ENCODE measurements around the gene MSANTD2. TPM values are rescaled to one million over a fixed set of nuclear protein-coding genes. Genes with fewer than 3 reads are reported as not detected.

Gene MSANTD2
- polyA plus RNA-seq, 3 donors, result 4.8 to 6.1 (median 5.3) TPM

- WGBS, 3 donors, result 14 to 19% (median 15%) methylated on average over 51 to 52 of the region's 52 CpGs
- H3K27ac ChIP-seq (ENCODE audit: low read depth, low read length), result no peak overlapping the region
Observed at GRCh38 chr11:124759266-124760204, 40.7 kb downstream of the MSANTD2 start.

DNA sequence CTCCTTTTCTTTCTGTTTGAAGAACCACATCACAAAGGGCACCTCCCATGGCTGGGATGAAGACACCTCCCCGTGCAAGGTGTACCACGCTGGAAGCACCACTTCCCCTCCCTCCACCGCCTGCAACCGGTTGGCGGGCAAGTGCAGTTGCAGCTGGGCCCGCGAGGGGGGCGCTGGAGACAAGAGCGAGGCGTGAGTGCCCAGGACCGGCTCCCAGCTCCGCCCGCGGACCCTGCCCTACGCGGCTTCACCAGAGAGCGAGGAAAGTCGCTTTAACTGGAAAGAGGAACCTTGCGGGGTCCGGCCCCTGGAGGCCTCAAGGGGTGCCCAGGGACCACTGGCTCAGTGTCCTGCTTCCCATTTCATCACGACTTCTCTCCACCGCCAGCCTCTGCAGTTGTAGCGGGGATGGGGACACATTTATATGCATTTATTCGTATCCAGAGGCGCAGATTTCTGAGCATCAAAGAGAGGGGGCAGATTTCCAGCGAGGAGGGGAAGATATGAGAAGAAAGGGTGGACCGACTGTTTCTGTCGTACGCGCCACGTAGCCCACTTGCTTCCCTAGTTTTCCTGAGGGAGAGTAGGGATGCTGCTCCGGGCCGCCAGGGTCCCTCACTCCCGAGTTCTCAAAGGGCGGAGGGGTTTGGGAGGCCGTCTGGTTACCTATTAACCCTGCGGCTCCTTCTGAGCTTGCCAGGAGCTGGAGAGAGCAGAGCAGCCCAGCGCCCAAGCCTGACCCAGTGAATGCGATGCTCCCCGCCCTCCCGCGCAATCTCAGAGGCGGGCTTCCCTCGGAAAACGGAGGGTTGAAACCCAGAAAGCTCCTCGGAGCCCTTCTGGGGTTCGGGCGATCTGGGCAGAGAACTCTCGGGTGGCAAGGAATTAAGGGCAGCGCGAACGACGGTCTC lies 41.6 kb downstream of the MSANTD2 start:
- 5 to 12% (median 8%) methylated on average over 53 of the region's 53 CpGs for WGBS, 3 donors
- H3K27ac ChIP-seq (ENCODE audit: low read depth, low read length), result no peak overlapping the region

DNA sequence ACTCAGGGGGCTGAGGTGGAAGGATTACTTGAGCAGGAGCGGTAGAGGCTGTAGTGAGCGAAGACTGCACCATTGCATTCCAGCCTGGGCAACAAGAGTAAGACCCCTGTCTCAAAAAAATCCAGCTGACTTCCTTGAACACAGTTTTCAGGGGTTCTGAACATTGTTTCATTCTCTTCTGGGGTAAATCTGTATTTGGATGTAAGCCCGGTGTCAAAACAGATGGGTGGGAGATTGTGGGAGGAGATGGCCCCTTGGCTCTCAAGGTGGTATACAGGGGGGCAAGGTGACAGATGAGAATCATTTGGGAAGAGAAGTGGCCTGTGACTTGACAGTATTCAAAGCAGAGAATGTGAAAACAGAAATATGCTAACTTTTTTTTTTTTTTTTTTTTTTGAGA lies 42.9 kb downstream of the MSANTD2 start:
- WGBS, 3 donors, result 62 to 74% (median 67%) methylated on average over 3 of the region's 3 CpGs
- H3K27ac ChIP-seq (ENCODE audit: low read depth, low read length), result no peak overlapping the region

GRCh38 chr11:124756753-124757227 lies 43.4 kb downstream of the MSANTD2 start:
- WGBS, 3 donors, result 39 to 64% (median 62%) methylated on average over 6 of the region's 6 CpGs

GRCh38 chr11:124756033-124756752 lies 44.0 kb downstream of the MSANTD2 start:
- H3K27ac ChIP-seq (ENCODE audit: low read depth, low read length), result no peak overlapping the region

More at GRCh38 chr11:124756753-124757227, 43.4 kb downstream of the MSANTD2 start:
- no peak overlapping the region for H3K27ac ChIP-seq (ENCODE audit: low read depth, low read length)

GRCh38 chr11:124754710-124755109 lies 45.5 kb downstream of the MSANTD2 start:
- no peak overlapping the region for H3K27ac ChIP-seq (ENCODE audit: low read depth, low read length)
- 70 to 75% (median 70%) methylated on average over 6 of the region's 6 CpGs for WGBS, 3 donors

More at GRCh38 chr11:124756033-124756752, 44.0 kb downstream of the MSANTD2 start:
- 34 to 60% (median 59%) methylated on average over 9 of the region's 9 CpGs for WGBS, 3 donors

DNA sequence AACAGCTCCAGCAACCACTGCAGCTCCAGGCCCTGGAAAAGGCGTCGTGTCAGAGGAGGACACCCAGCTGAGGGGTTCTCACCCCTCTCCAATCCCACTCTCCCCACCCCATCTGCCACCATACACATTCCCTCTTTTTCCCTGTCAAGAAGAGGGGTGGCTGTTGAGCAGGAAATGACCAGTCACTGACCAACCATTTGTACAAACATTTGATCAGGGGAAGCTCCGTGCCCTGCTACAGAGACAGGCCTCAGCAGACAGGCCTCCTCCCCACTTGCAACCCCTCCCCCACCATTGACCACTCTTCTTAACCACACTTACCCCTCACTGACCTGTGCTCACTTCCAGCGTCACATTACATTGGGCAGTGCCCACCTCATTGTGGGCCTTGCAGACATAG lies 45.9 kb downstream of the MSANTD2 start:
- 75 to 77% (median 76%) methylated on average over 4 of the region's 4 CpGs for WGBS, 3 donors
- no peak overlapping the region for H3K27ac ChIP-seq (ENCODE audit: low read depth, low read length)

- WGBS, 3 donors, result 88 to 92% (median 88%) methylated on average over 7 of the region's 7 CpGs
- H3K27ac ChIP-seq (ENCODE audit: low read depth, low read length), result no peak overlapping the region
Observed at GRCh38 chr11:124753624-124754023, 46.6 kb downstream of the MSANTD2 start.

DNA sequence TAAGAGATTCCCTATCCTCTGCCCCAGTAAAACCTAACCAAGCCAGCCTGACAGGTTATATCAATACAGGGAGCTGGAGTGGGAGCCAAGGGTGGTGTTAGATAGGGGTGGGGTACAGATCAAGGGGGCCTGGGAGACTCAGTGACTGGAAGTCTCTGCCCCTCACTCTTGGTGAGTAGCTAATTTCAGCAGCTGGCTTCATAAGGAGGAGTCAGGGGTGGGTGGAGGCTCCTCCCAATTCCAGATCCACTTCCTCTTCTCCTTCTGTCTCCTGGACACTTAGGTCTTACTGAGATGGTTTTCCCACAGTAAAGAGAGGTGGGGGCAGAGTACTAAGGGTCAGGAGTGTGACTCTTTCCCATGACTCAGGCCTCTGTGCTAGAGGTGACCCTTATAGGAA lies 47.0 kb downstream of the MSANTD2 start:
- no peak overlapping the region for H3K27ac ChIP-seq (ENCODE audit: low read depth, low read length)

- no peak overlapping the region for H3K27ac ChIP-seq (ENCODE audit: low read depth, low read length)
- WGBS, 3 donors, result 37 to 71% (median 42%) methylated on average over 10 of the region's 10 CpGs
Observed at GRCh38 chr11:124752471-124753102, 47.6 kb downstream of the MSANTD2 start.

- WGBS, 3 donors, result 35 to 55% (median 35%) methylated on average over 37 to 42 of the region's 42 CpGs
- H3K27ac ChIP-seq (ENCODE audit: low read depth, low read length), result no peak within 1 kb of the TSS
Observed at GRCh38 chr11:124751741-124752470, 48.3 kb downstream of the MSANTD2 start, which contains the start of gene VSIG2. TSS of gene VSIG2 (minus strand) at chr11:124752255. CDS start at chr11:124752137, 118 bp downstream.

GRCh38 chr11:124751391-124751740 lies 48.8 kb downstream of the MSANTD2 start:
- WGBS, 3 donors, result 51 to 79% (median 58%) methylated on average over 11 of the region's 11 CpGs
- H3K27ac ChIP-seq (ENCODE audit: low read depth, low read length), result no peak overlapping the region

GRCh38 chr11:124749912-124750311 lies 50.3 kb downstream of the MSANTD2 start:
- no peak overlapping the region for H3K27ac ChIP-seq (ENCODE audit: low read depth, low read length)
- 70 to 76% (median 72%) methylated on average over 1 of the region's 1 CpG for WGBS, 3 donors

DNA sequence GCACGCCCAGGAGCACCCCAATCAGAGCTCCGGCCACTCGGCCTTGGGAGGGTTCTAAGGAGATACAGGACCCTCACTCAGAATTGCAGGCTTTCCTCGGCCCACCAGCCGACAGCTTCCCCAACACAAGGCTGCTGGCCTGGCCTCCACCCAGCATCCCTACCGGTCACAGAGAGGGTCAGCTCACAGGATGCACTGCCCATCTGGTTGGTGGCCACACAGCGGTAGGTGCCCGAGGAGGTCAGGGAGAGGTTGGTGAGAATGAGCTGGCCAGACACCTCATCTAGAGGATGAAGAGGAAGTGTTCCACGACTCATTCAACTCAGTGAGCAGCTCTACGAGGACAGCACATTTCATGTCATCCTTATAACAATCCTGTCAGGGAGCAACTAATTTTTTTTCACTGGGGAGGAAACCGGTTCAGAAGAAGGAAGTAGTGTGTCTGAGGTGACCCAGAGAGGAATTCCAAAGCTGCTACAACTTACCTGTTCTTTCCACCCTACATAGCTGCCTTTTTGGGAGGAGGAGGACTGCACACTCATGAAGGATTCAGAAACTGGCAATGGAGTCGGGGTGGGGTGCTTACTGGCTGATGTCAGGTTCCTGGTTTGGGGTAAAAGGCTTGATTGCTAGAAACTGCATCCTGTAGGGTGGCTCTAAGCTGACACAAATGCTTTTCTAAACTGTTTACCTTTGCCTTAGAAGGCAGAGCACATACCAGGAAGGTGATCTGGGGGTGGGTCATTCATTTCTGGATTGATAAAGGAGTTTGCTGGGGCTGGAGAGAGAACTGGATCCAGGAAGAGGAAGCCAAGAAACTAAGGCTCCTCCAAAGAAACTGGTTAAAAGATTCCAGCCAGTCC lies 51.5 kb downstream of the MSANTD2 start:
- WGBS, 3 donors, result 38 to 50% (median 42%) methylated on average over 12 of the region's 12 CpGs
- H3K27ac ChIP-seq (ENCODE audit: low read depth, low read length), result no peak overlapping the region

DNA sequence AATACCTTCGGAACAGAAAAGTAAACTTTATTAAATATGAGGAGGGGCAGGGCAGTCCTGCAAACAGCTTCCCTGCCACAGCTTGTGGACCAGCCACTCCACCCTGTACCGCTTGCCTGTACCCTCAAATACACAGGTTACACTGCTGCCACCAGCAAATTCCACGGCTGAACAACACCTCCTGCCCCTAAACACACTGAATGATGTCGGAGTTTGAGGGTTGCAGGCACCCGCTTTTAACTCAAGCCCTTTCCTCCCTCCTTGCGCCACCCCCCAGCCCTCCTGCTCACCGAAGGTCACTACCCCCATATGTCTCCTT lies 52.1 kb downstream of the MSANTD2 start:
- WGBS, 3 donors, result 58 to 63% (median 61%) methylated on average over 7 of the region's 7 CpGs
- H3K27ac ChIP-seq (ENCODE audit: low read depth, low read length), result no peak overlapping the region

GRCh38 chr11:124747406-124748099 lies 52.7 kb downstream of the MSANTD2 start:
- 57 to 71% (median 71%) methylated on average over 14 of the region's 14 CpGs for WGBS, 3 donors
- no peak overlapping the region for H3K27ac ChIP-seq (ENCODE audit: low read depth, low read length)
